ENCODE results near the gene ZCRB1.
"Not testable (repeated sequence)": the region's sequence is repeated elsewhere in the genome, so short reads cannot be mapped to it uniquely, and the experiment has no call there.

ZCRB1 gene

DNA sequence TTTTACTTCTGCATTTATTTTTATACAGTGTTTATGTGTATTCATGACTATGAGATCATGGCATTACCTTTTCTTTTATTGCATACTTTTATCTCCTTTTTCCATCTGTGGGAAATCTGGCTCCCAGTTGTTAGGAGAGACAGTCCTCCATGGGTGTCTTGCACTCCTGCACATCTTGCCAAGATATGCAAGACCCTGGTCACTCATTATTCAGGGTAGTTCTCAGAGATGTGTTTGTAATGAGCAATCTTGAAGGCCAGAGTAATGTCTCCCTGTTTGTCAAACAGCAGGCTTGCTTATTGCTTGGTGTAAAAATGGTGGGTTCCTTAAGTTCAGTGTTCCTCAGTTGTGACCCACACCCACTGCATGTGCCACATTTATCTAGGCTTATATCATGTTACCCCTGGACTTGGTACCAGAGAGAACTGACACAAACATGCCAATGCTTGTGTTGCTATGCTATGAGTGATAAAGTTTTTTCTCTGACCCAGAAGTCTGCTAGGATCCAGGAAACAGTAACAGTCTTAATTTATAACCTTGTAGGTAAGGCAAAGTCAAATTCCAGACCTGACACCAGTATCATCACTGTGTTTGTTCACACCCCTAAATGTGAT, 36.9 kb upstream of the ZCRB1 start:
- TF ChIP-seq, protein P1, sequence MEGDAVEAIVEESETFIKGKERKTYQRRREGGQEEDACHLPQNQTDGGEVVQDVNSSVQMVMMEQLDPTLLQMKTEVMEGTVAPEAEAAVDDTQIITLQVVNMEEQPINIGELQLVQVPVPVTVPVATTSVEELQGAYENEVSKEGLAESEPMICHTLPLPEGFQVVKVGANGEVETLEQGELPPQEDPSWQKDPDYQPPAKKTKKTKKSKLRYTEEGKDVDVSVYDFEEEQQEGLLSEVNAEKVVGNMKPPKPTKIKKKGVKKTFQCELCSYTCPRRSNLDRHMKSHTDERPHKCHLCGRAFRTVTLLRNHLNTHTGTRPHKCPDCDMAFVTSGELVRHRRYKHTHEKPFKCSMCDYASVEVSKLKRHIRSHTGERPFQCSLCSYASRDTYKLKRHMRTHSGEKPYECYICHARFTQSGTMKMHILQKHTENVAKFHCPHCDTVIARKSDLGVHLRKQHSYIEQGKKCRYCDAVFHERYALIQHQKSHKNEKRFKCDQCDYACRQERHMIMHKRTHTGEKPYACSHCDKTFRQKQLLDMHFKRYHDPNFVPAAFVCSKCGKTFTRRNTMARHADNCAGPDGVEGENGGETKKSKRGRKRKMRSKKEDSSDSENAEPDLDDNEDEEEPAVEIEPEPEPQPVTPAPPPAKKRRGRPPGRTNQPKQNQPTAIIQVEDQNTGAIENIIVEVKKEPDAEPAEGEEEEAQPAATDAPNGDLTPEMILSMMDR (conservative IDR thresholded peaks at IDR 0.05; ENCODE audit: low read depth, low read length) = no peak
- no peak overlapping the region for H3K4me3 ChIP-seq (ENCODE audit: low read length)
- DNase-seq (ENCODE audit: low read depth) = no peak

DNA sequence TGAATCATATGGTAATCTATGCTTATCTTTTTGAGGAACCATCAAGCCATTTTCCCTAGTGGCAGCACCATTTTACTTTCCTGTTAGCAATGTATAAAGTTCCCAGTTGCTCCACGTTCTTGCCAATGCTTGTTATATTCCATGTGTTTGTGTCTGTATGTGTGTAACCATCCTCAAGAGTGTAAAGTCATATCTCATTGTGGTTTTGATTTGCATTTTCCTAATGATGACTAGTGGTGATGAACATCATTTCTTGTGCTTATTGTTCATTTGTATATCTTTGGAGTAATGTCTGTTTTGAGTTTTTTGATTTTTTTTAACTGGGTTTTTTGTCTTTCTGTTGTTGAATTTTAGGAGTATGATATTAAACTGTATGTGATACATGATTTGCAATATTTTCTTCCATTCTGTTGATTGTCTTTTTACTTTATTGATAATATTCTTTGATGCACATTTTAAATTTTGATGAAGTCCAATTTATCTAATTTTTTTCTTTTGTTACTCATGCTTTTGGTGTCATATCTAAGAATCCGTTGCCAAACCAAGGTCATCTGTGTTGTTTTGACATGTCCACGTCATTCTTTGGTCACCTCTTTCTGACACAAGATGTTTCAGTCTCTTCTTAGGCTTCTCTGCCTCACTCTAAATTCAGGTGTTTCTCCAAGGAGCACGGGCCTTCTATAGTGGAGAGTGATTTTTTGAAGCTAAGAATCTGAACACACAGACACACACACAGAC, 36.2 kb upstream of the ZCRB1 start:
- no peak for DNase-seq (ENCODE audit: low read depth)
- H3K4me3 ChIP-seq (ENCODE audit: low read length) = no peak overlapping the region
- TF ChIP-seq, protein P1 (conservative IDR thresholded peaks at IDR 0.05; ENCODE audit: low read depth, low read length) = no peak

GRCh38 chr12:42360747-42361403, 35.0 kb upstream of the ZCRB1 start:
- no peak overlapping the region for H3K4me3 ChIP-seq (ENCODE audit: low read length)
- TF ChIP-seq, protein P1 (conservative IDR thresholded peaks at IDR 0.05; ENCODE audit: low read depth, low read length) = no peak
- no peak for DNase-seq (ENCODE audit: low read depth)

DNA sequence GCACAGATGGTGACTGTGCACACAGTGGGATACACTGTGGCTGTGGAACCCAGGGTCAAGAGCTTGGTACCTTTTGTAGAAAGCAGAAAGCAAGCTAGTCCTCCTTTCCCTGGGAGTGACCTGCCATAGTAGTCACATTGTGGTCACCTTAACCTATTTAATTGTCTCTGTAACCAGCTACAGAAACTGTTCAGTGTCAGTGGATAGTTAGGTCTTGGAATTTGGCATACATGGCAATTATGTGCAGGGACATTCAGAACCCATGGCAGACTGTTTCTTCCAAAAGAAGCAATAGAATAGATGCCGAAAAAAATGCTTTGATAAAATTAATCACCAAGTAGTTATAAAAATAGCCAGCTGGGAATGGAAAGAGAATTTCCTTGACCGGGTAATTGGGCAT, 30.4 kb upstream of the ZCRB1 start:
- DNase-seq (ENCODE audit: low read depth) = no peak
- TF ChIP-seq, protein P1 (conservative IDR thresholded peaks at IDR 0.05; ENCODE audit: low read depth, low read length) = no peak
- no peak overlapping the region for H3K4me3 ChIP-seq (ENCODE audit: low read length)

DNA sequence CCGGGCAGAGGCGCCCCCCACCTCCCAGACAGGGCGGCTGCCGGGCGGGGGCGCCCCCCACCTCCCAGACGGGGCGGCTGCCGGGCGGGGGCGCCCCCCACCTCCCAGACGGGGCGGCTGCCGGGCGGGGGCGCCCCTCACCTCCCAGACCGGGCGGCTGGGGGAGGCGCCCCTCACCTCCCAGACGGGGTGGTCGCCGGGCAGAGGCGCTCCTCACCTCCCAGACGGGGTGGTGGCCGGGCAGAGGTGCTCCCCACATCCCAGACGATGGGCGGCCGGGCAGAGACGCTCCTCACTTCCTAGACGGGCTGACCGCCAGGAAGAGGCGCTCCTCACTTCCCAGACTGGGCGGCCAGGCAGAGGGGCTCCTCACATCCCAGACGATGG, 24.1 kb upstream of the ZCRB1 start:
- H3K4me3 ChIP-seq (ENCODE audit: low read length); DNase-seq (ENCODE audit: low read depth): not testable (repeated sequence)

DNA sequence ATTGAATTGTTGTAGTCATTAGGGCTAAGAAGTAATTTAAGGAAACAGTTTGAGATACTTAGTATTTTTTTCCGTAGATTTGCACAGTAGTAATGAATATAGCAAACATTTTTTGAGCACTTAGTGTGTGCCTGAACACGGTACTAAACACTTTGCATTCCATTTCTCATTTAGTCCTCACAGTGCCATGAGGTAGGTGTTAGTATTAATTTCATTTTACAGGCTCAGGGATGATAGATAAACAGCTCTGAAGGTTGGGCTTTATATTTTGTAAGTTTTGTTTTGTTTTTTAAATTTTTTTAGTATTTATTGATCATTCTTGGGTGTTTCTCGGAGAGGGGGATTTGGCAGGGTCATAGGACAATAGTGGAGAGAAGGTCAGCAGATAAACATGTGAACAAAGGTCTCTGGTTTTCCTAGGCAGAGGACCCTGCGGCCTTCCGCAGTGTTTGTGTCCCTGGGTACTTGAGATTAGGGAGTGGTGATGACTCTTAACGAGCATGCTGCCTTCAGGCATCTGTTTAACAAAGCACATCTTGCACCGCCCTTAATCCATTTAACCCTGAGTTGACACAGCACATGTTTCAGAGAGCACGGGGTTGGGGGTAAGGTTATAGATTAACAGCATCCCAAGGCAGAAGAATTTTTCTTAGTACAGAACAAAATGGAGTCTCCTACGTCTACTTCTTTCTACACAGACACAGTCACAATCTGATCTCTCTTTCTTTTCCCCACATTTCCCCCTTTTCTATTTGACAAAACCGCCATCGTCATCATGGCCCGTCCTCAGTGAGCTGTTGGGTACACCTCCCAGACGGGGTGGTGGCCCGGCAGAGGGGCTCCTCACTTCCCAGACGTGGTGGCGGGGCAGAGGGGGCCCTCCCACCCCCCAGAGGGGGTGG, 23.5 kb upstream of the ZCRB1 start:
- H3K4me3 ChIP-seq (ENCODE audit: low read length); DNase-seq (ENCODE audit: low read depth): not testable (repeated sequence)

- TF ChIP-seq, protein P1 (conservative IDR thresholded peaks at IDR 0.05; ENCODE audit: low read depth, low read length) = no peak
- H3K4me3 ChIP-seq (ENCODE audit: low read length) = no peak overlapping the region
- no peak for DNase-seq (ENCODE audit: low read depth)
These were observed 20.6 kb upstream of the ZCRB1 start for GRCh38 chr12:42346403-42347002.

Data from retinal pigment epithelial cell (primary cell).